IMR-90 (cell line): ENCODE results near the gene GCC1. TPM values are rescaled to one million over a fixed set of nuclear protein-coding genes. Genes with fewer than 3 reads are reported as not detected.

Source experiments
- ATAC-seq: fragments of 200-7000 bp; cut with Tn5 transposase; 2 replicates; pipeline ENCODE4 v1.9.1; 2020; ENCODE audit warnings: low read depth, mild to moderate bottlenecking, moderate library complexity
- BruUV-seq: library from RNA; stranded (reverse); fragments of 400-500 nt; replicated peaks from 2 replicates; lab custom pipeline; 2021; lab: Mats Ljungman, UMichigan
- CTCF ChIA-PET: fragments of 300-600 bp; formaldehyde crosslinking; extraction: SDS; loops from one replicate; lab custom pipeline; 2021; ENCODE audit warnings: antibody characterized with exemption; lab: Yijun Ruan, JAX
- POLR2A ChIA-PET: fragments of 300-600 bp; sonication (Branson Sonifier 250); formaldehyde crosslinking; loops from one replicate; lab custom pipeline; 2022; ENCODE audit warnings: antibody characterized with exemption; ENCODE audit not compliant: unreplicated experiment; lab: Charles Lee
- DNase-seq: peaks from one replicate; pipeline ENCODE4 v3.0.0; 2013
- H2AFZ ChIP-seq: replicated peaks from 2 replicates; pipeline ENCODE3; 2013; ENCODE audit warnings: low read length, mild to moderate bottlenecking; ENCODE audit not compliant: poor library complexity
- H2AK5ac ChIP-seq: 2 replicates; pipeline ENCODE4 v1.6.1; 2013; ENCODE audit warnings: low read depth, low read length, inconsistent platforms
- H2AK9ac ChIP-seq: replicated peaks from 2 replicates; pipeline ENCODE3; 2013; ENCODE audit warnings: mild to moderate bottlenecking, low read depth, low read length, moderate library complexity; ENCODE audit not compliant: poor library complexity
- H2BK120ac ChIP-seq: 2 replicates; pipeline ENCODE4 v1.6.1; 2013; ENCODE audit warnings: low read depth, low read length, inconsistent platforms
- H2BK15ac ChIP-seq: 3 replicates; pipeline ENCODE4 v1.6.1; 2013; ENCODE audit warnings: low read depth, low read length, inconsistent platforms
- H2BK20ac ChIP-seq: 2 replicates; pipeline ENCODE4 v1.6.1; 2013; ENCODE audit warnings: low read depth, mild to moderate bottlenecking, inconsistent platforms, low read length, moderate library complexity
- H2BK5ac ChIP-seq: 2 replicates; pipeline ENCODE4 v1.6.1; 2013; ENCODE audit warnings: mild to moderate bottlenecking, low read depth, low read length, inconsistent platforms; ENCODE audit not compliant: poor library complexity, severe bottlenecking
- H3K14ac ChIP-seq: replicated peaks from 2 replicates; pipeline ENCODE4 v1.6.1; 2013; ENCODE audit warnings: low read depth, low read length, inconsistent platforms
- H3K18ac ChIP-seq: 2 replicates; pipeline ENCODE4 v1.6.1; 2013; ENCODE audit warnings: low read depth, low read length, control low read depth
- H3K23ac ChIP-seq: 2 replicates; pipeline ENCODE4 v1.6.1; 2013; ENCODE audit warnings: low read depth, low read length, inconsistent platforms
- H3K27ac ChIP-seq: 2 replicates; pipeline ENCODE4 v1.5.1; 2013; ENCODE audit warnings: mild to moderate bottlenecking, control low read depth, low read length; ENCODE audit not compliant: insufficient read depth
- H3K27me3 ChIP-seq: 2 replicates; pipeline ENCODE4 v1.6.1; 2013; ENCODE audit warnings: low read length; ENCODE audit not compliant: control insufficient read depth, insufficient read depth
- H3K36me3 ChIP-seq: 2 replicates; pipeline ENCODE4 v1.6.1; 2013; ENCODE audit warnings: low read length, mixed read lengths; ENCODE audit not compliant: control insufficient read depth, insufficient read depth
- H3K4ac ChIP-seq: 2 replicates; pipeline ENCODE4 v1.6.1; 2013; ENCODE audit warnings: low read depth, low read length, inconsistent platforms
- H3K4me1 ChIP-seq: 2 replicates; pipeline ENCODE4 v1.6.1; 2013; ENCODE audit warnings: low read length, mixed read lengths; ENCODE audit not compliant: control insufficient read depth, insufficient read depth
- H3K4me2 ChIP-seq: 2 replicates; pipeline ENCODE4 v1.6.1; 2013; ENCODE audit warnings: low read depth, mild to moderate bottlenecking, control low read depth, low read length, moderate library complexity
- H3K4me3 ChIP-seq: 2 replicates; pipeline ENCODE4 v1.5.1; 2013; ENCODE audit warnings: low read depth, mild to moderate bottlenecking, control low read depth, low read length, moderate library complexity; ENCODE audit not compliant: insufficient read depth
- H3K56ac ChIP-seq: 2 replicates; pipeline ENCODE4 v1.6.1; 2013; ENCODE audit warnings: low read length, inconsistent platforms; ENCODE audit not compliant: insufficient read depth; ENCODE audit errors: extremely low read depth
- H3K79me1 ChIP-seq, 2 experiments: 2 replicates each; pipeline ENCODE4 v1.6.1; 2013; ENCODE audit warnings: low read length in 2 of 2, inconsistent platforms in 1 of 2, low read depth in 1 of 2
- H3K9ac ChIP-seq: 2 replicates; pipeline ENCODE4 v1.6.1; 2013; ENCODE audit warnings: low read depth, low read length, control low read depth
- H3K9me1 ChIP-seq: 2 replicates; pipeline ENCODE4 v1.6.1; 2013; ENCODE audit warnings: low read length, inconsistent platforms; ENCODE audit not compliant: insufficient read depth
- H3K9me3 ChIP-seq: 2 replicates; pipeline ENCODE4 v1.6.1; 2013; ENCODE audit warnings: low read length; ENCODE audit not compliant: control insufficient read depth, insufficient read depth
- H4K20me1 ChIP-seq: 2 replicates; pipeline ENCODE4 v1.6.1; 2013; ENCODE audit warnings: low read length, inconsistent platforms; ENCODE audit not compliant: insufficient read depth
- H4K5ac ChIP-seq: 2 replicates; pipeline ENCODE4 v1.6.1; 2013; ENCODE audit warnings: mild to moderate bottlenecking, low read depth, low read length, control low read depth
- H4K8ac ChIP-seq, 2 experiments: 2 replicates each; pipeline ENCODE4 v1.6.1; 2013; ENCODE audit warnings: low read depth in 2 of 2, low read length in 2 of 2, control low read depth in 1 of 2, inconsistent platforms in 1 of 2
- H4K91ac ChIP-seq: 2 replicates; pipeline ENCODE4 v1.6.1; 2013; ENCODE audit warnings: low read depth, low read length, inconsistent platforms; ENCODE audit not compliant: insufficient read depth
- BHLHE40 ChIP-seq: fragments of 150-350 bp; IDR thresholded peaks from 2 replicates; pipeline ENCODE4 v1.6.1; 2016; ENCODE audit warnings: mild to moderate bottlenecking, low read depth, low read length
- MXI1 ChIP-seq: IDR thresholded peaks from 2 replicates; pipeline ENCODE4 v1.6.1; 2012; ENCODE audit warnings: low read depth, mild to moderate bottlenecking, low read length, moderate library complexity, borderline replicate concordance
- WGBS, 2 experiments: methylation state at CpG; one replicate each; pipeline versions ENCODE4 v1.1.5 to v1.1.7; 2013; ENCODE audit warnings: missing lambda C conversion rate in 2 of 2; ENCODE audit not compliant: insufficient read length in 1 of 2; ENCODE audit errors: extremely low coverage in 2 of 2; 5-methylcytosine and 5-hydroxymethylcytosine counted together
- dilution Hi-C: fragments of 300-500 bp; cut with HindIII; formaldehyde crosslinking; loops from one replicate; pipeline ENCODE4 v1.14.3; 2018; ENCODE audit warnings: low sequenced_read_pairs; ENCODE audit not compliant: unreplicated experiment
- in situ Hi-C: fragments of 300-500 bp; cut with MboI; formaldehyde crosslinking; loops from 3 replicates; pipeline ENCODE4 v1.14.3; 2019; ENCODE audit warnings: low sequenced_read_pairs, inconsistent platforms, mixed read lengths
- intact Hi-C: fragments of 100-400 bp; cut with micrococcal nuclease; formaldehyde crosslinking; loops from 2 replicates; pipeline ENCODE4 v1.10.0; 2022
- polyA plus RNA-seq, 3 experiments: library from polyadenylated mRNA; depleted of rRNA; stranded (reverse); fragments of >200 nt; gene quantifications; 2 replicates each; pipeline ENCODE4 v1.2.3, GENCODE V29; 2012; ENCODE audit warnings: low replicate concordance in 1 of 3
- total RNA-seq: library from RNA; depleted of rRNA; stranded (reverse); fragments of >200 nt; gene quantifications from 2 replicates; pipeline ENCODE4 v1.2.3, GENCODE V29; 2012

Gene GCC1
- total and polyA plus RNA-seq, 2 of the 4 experiments (the other 2 are of a cell fraction), result 6.1 to 22.9 TPM

- Histone ChIP-seq H2BK15ac (no peak overlapping the region), H3K27ac (no peak overlapping the region), H4K5ac (no peak overlapping the region), H2AK5ac (no peak overlapping the region), H3K4me3 (no peak overlapping the region), H3K9me3 (no peaks in the 10 kb centered on the region), H2BK20ac (no peak overlapping the region), H4K20me1 (no peaks in the 10 kb centered on the region), H4K91ac (no peak overlapping the region), H3K14ac (no peak overlapping the region), H3K9ac (no peak overlapping the region), H2BK120ac (no peak overlapping the region), H3K79me1 (no peaks in the 10 kb centered on the region), H3K4me1 (no peaks in the 10 kb centered on the region), H3K56ac (no peak overlapping the region), H2AFZ (no peak overlapping the region), H3K4me2 (no peak overlapping the region), H2BK5ac (no peak overlapping the region), H3K27me3 (no peaks in the 10 kb centered on the region), H3K9me1 (no peaks in the 10 kb centered on the region), H2AK9ac (no peak overlapping the region), H3K23ac (no peak overlapping the region), H3K4ac (no peak overlapping the region), H3K36me3 (no peaks in the 10 kb centered on the region), H3K18ac (no peak overlapping the region), H4K8ac (no peak overlapping the region)
- no TSS peak for BruUV-seq
- dilution Hi-C loops, result no loop called here
- DNase-seq (no peak), ATAC-seq (no peak)
- ChIA-PET CTCF (no interaction called here), POLR2A (no interaction called here)
- intact Hi-C loops, result no loop called here
- in situ Hi-C loops, result no loop called here
- TF ChIP-seq MXI1 (no peak), BHLHE40 (no peak)
- no CpG with 5 or more reads among the region's 1 CpG for WGBS, 2 experiments
These were observed 35.1 kb downstream of the GCC1 start for GRCh38 chr7:127550247-127550646.
